Lung (tissue), 12 donors: ENCODE measurements around the gene PAK6. TPM values are rescaled to one million over a fixed set of nuclear protein-coding genes. Genes with fewer than 3 reads are reported as not detected.

Source experiments
- ATAC-seq: fragments of 200-7000 bp; cut with Tn5 transposase; one replicate; pipeline ENCODE4 v1.9.1; 2020; ENCODE audit warnings: moderate number of reproducible peaks; ENCODE audit not compliant: insufficient read depth, low FRiP score
- DNase-seq, 3 donors: peaks; one replicate each; pipeline ENCODE4 v3.0.0-alpha.2; 2013 to 2017
- H3K27ac ChIP-seq, 2 donors: one replicate each; pipeline ENCODE4 v1.5.1; 2013; ENCODE audit warnings: mild to moderate bottlenecking in 2 of 2, moderate library complexity in 2 of 2, control low read depth in 1 of 2, inconsistent platforms in 1 of 2, low read depth in 1 of 2, low read length in 1 of 2
- H3K27me3 ChIP-seq, 3 donors: one replicate each; pipeline ENCODE4 v1.5.1; 2013; ENCODE audit warnings: low read length in 2 of 3; ENCODE audit not compliant: control insufficient read depth in 3 of 3, insufficient read depth in 3 of 3
- H3K36me3 ChIP-seq, 4 donors: one replicate each; pipeline ENCODE4 v1.5.1; 2013; ENCODE audit warnings: low read length in 4 of 4, mild to moderate bottlenecking in 1 of 4, moderate library complexity in 1 of 4; ENCODE audit not compliant: control insufficient read depth in 4 of 4, insufficient read depth in 4 of 4
- H3K4me1 ChIP-seq, 5 donors: one replicate each; pipeline ENCODE4 v1.5.1; 2013; ENCODE audit warnings: low read length in 5 of 5, mild to moderate bottlenecking in 2 of 5, moderate library complexity in 1 of 5; ENCODE audit not compliant: control insufficient read depth in 5 of 5, insufficient read depth in 5 of 5
- H3K4me3 ChIP-seq: one replicate; pipeline ENCODE4 v1.5.1; 2013; ENCODE audit warnings: mild to moderate bottlenecking, control low read depth, moderate library complexity
- H3K9ac ChIP-seq, 2 donors: one replicate each; pipeline ENCODE4 v1.5.1; 2013; ENCODE audit warnings: low read length in 2 of 2, control low read depth in 1 of 2; ENCODE audit not compliant: insufficient read depth in 1 of 2
- H3K9me3 ChIP-seq, 4 donors: one replicate each; pipeline ENCODE4 v1.5.1; 2013; ENCODE audit warnings: low read length in 3 of 4, mild to moderate bottlenecking in 1 of 4, moderate library complexity in 1 of 4; ENCODE audit not compliant: control insufficient read depth in 4 of 4, insufficient read depth in 3 of 4
- CTCF ChIP-seq: IDR thresholded peaks from 2 replicates; pipeline ENCODE4 v1.5.1; 2012; ENCODE audit warnings: mild to moderate bottlenecking; ENCODE audit errors: control extremely low read depth, extremely low read depth
- WGBS, 2 donors: extraction: QIAGEN DNeasy Blood & Tissue Kit; methylation state at CpG; one replicate each; pipeline ENCODE4 v1.1.7; 2013; 5-methylcytosine and 5-hydroxymethylcytosine counted together
- polyA plus RNA-seq, 2 donors: library from polyadenylated mRNA; stranded (reverse); fragments of 200-250 nt; gene quantifications; one replicate each; pipeline ENCODE4 v1.2.1, GENCODE V29; 2013
- total RNA-seq, 2 donors: library from RNA; depleted of rRNA in 1 of 2; stranded (reverse); fragments of >200 nt in 1 of 2; gene quantifications; one replicate each; pipeline ENCODE4 v1.2.1, GENCODE V29; 2014 to 2021
- donor health status: control.
- donor health status: control.
- donor health status: Bipolar disorder and iron deficiency.
- donor health status: healthy.
- donor health status: DM: yes; HTN: yes; CAD: no.

Gene PAK6
- total and polyA plus RNA-seq, 4 donors: 5.8 to 10.4 (median 7.2) TPM

- DNase-seq (no peak), ATAC-seq (no peak)
- peaks cover 0 to 24% (median 15%) of the 10 kb centered on the region in 3 donors for H3K27me3 ChIP-seq
- H3K9ac ChIP-seq: no peak overlapping the region
- no peak overlapping the region for H3K4me3 ChIP-seq
- peaks cover 0 to 5% (median 1%) of the 10 kb centered on the region in 4 donors for H3K36me3 ChIP-seq
- peaks cover 0 to 29% (median 11%) of the 10 kb centered on the region in 5 donors for H3K4me1 ChIP-seq
- H3K27ac ChIP-seq: no peak overlapping the region
- no peak for TF ChIP-seq CTCF
- peaks cover 0 to 2% (median 0%) of the 10 kb centered on the region in 4 donors for H3K9me3 ChIP-seq
- WGBS, 2 donors: 78 to 96% methylated on average over 4 of the region's 4 CpGs
Observed at GRCh38 chr15:40287968-40288367, 49.1 kb downstream of the PAK6 start.

GRCh38 chr15:40289140-40289775 lies 50.4 kb downstream of the PAK6 start:
- 87 to 92% methylated on average over 6 of the region's 6 CpGs for WGBS, 2 donors
- TF ChIP-seq CTCF: no peak
- H3K4me3 ChIP-seq: no peak overlapping the region

GRCh38 chr15:40290545-40290917 lies 51.7 kb downstream of the PAK6 start:
- Histone ChIP-seq H3K9ac (no peak overlapping the region), H3K36me3 (peaks cover 0 to 5% (median 1%) of the 10 kb centered on the region in 4 donors), H3K4me3 (no peak overlapping the region), H3K9me3 (peaks cover 0 to 2% (median 0%) of the 10 kb centered on the region in 4 donors), H3K4me1 (peaks cover 0 to 20% (median 8%) of the 10 kb centered on the region in 5 donors), H3K27ac (no peak overlapping the region), H3K27me3 (peaks cover 0 to 6% (median 4%) of the 10 kb centered on the region in 3 donors)
- TF ChIP-seq CTCF: no peak
- peak in 2 of 3 donors; percentile 46 to 78 for DNase-seq
- 50 to 73% methylated on average over 12 of the region's 12 CpGs for WGBS, 2 donors
- no peak for ATAC-seq

More at GRCh38 chr15:40289140-40289775, 50.4 kb downstream of the PAK6 start:
- Histone ChIP-seq H3K9me3 (peaks cover 0 to 2% (median 0%) of the 10 kb centered on the region in 4 donors), H3K27me3 (peaks cover 0 to 11% (median 7%) of the 10 kb centered on the region in 3 donors), H3K4me1 (peaks cover 0 to 29% (median 11%) of the 10 kb centered on the region in 5 donors), H3K36me3 (peaks cover 0 to 5% (median 1%) of the 10 kb centered on the region in 4 donors), H3K27ac (no peak overlapping the region), H3K9ac (no peak overlapping the region)
- DNase-seq: no peak
- no peak for ATAC-seq
